IMR-90 (cell line): Measurements from ENCODE around the gene PITPNM1.
"Not testable (repeated sequence)": the region's sequence is repeated elsewhere in the genome, so short reads cannot be mapped to it uniquely, and the experiment has no call there.

Source experiments
- BHLHE40 ChIP-seq: fragments of 150-350 bp; IDR thresholded peaks from 2 replicates; pipeline ENCODE4 v1.6.1; 2016; ENCODE audit warnings: mild to moderate bottlenecking, low read depth, low read length
- CEBPB ChIP-seq: IDR thresholded peaks from 2 replicates; pipeline ENCODE4 v1.6.1; 2012; ENCODE audit warnings: low read depth, low read length, improper control_type of control experiment
- CHD1 ChIP-seq: IDR thresholded peaks from 2 replicates; pipeline ENCODE4 v1.6.1; 2012; ENCODE audit warnings: low read depth, low read length, improper control_type of control experiment
- ELK1 ChIP-seq: fragments of 150-350 bp; IDR thresholded peaks from 2 replicates; pipeline ENCODE4 v1.6.1; 2016; ENCODE audit warnings: low read depth, mild to moderate bottlenecking, low read length, moderate library complexity, borderline replicate concordance
- FOS ChIP-seq: fragments of 150-350 bp; IDR thresholded peaks from 2 replicates; pipeline ENCODE4 v1.6.1; 2016; ENCODE audit warnings: low read depth, low read length
- MAFK ChIP-seq: IDR thresholded peaks from 2 replicates; pipeline ENCODE4 v1.6.1; 2012; ENCODE audit warnings: low read depth, low read length, improper control_type of control experiment
- MXI1 ChIP-seq: IDR thresholded peaks from 2 replicates; pipeline ENCODE4 v1.6.1; 2012; ENCODE audit warnings: low read depth, mild to moderate bottlenecking, low read length, moderate library complexity, borderline replicate concordance
- POLR2A ChIP-seq: IDR thresholded peaks from 2 replicates; pipeline ENCODE4 v1.6.1; 2012; ENCODE audit warnings: mild to moderate bottlenecking, low read depth, low read length
- RAD21 ChIP-seq: IDR thresholded peaks from 2 replicates; pipeline ENCODE4 v1.6.1; 2012; ENCODE audit warnings: low read length, improper control_type of control experiment
- RCOR1 ChIP-seq: IDR thresholded peaks from 2 replicates; pipeline ENCODE4 v1.6.1; 2012; ENCODE audit warnings: mild to moderate bottlenecking, low read length, improper control_type of control experiment; ENCODE audit not compliant: insufficient replicate concordance
- RFX5 ChIP-seq: IDR thresholded peaks from 2 replicates; pipeline ENCODE4 v1.8.0; 2012; ENCODE audit warnings: low read depth, mild to moderate bottlenecking, low read length, moderate library complexity
- SMC3 ChIP-seq: fragments of 150-350 bp; IDR thresholded peaks from 2 replicates; pipeline ENCODE4 v1.6.1; 2016; ENCODE audit warnings: low read depth, mild to moderate bottlenecking, antibody characterized with exemption, low read length, moderate library complexity
- TF ChIP-seq, protein P1 (sequence below): fragments of 150-350 bp; IDR thresholded peaks from 2 replicates; pipeline ENCODE4 v1.6.1; 2017; ENCODE audit warnings: mild to moderate bottlenecking, antibody characterized with exemption, low read length, low read depth
- TF ChIP-seq, protein P2 (sequence below): conservative IDR thresholded peaks from 2 replicates; pipeline ENCODE4 v1.5.1; 2012; ENCODE audit warnings: mild to moderate bottlenecking, low read depth, low read length, improper control_type of control experiment

DNA sequence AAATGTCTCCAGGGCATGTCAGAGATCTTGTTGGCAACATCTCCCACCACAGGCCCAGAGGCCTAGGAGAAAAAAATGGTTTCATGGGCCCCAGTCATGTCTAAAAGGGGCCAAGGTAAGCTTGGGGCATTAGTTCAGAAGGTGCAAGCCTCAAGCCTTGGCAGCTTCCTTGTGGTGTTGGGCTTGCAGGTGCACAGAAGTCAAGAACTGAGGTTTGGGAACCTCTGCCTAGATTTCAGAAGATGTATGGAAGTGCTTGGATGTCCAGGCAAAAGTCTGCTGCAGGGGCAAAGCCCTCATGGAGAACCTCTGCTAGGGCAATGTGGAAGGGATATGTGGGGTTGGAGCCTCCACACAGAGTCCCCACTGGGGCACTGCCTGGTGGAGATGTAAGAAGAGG, 46.5 kb upstream of the PITPNM1 start:
- not testable (repeated sequence) for TF ChIP-seq CHD1, RFX5, POLR2A, RAD21, MXI1, CEBPB, ELK1, SMC3, BHLHE40, RCOR1, MAFK, FOS
- TF ChIP-seq, protein P1, sequence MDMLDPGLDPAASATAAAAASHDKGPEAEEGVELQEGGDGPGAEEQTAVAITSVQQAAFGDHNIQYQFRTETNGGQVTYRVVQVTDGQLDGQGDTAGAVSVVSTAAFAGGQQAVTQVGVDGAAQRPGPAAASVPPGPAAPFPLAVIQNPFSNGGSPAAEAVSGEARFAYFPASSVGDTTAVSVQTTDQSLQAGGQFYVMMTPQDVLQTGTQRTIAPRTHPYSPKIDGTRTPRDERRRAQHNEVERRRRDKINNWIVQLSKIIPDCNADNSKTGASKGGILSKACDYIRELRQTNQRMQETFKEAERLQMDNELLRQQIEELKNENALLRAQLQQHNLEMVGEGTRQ: not testable (repeated sequence)
- TF ChIP-seq, protein P2, sequence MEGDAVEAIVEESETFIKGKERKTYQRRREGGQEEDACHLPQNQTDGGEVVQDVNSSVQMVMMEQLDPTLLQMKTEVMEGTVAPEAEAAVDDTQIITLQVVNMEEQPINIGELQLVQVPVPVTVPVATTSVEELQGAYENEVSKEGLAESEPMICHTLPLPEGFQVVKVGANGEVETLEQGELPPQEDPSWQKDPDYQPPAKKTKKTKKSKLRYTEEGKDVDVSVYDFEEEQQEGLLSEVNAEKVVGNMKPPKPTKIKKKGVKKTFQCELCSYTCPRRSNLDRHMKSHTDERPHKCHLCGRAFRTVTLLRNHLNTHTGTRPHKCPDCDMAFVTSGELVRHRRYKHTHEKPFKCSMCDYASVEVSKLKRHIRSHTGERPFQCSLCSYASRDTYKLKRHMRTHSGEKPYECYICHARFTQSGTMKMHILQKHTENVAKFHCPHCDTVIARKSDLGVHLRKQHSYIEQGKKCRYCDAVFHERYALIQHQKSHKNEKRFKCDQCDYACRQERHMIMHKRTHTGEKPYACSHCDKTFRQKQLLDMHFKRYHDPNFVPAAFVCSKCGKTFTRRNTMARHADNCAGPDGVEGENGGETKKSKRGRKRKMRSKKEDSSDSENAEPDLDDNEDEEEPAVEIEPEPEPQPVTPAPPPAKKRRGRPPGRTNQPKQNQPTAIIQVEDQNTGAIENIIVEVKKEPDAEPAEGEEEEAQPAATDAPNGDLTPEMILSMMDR: not testable (repeated sequence)
